HFFc6 (cell line): ENCODE measurements around the gene HECTD1. TPM values are rescaled to one million over a fixed set of nuclear protein-coding genes. Genes with fewer than 3 reads are reported as not detected.

Source experiments
- DNase-seq: peaks from one replicate; pipeline ENCODE4 v3.0.0-alpha.2; 2018
- H3K27ac Mint-ChIP-seq: 2 replicates; pipeline ENCODE4 v1.8.0; 2020; ENCODE audit warnings: mild to moderate bottlenecking, mixed read lengths
- H3K27me3 Mint-ChIP-seq: 2 replicates; pipeline ENCODE4 v1.8.0; 2021; ENCODE audit warnings: mild to moderate bottlenecking, moderate library complexity, mixed read lengths; ENCODE audit not compliant: insufficient read depth
- H3K36me3 Mint-ChIP-seq: 2 replicates; pipeline ENCODE4 v1.8.0; 2021; ENCODE audit warnings: low read depth, mixed read lengths
- H3K4me1 Mint-ChIP-seq: 2 replicates; pipeline ENCODE4 v1.8.0; 2020; ENCODE audit warnings: low read depth, mixed read lengths
- H3K4me3 Mint-ChIP-seq: 2 replicates; pipeline ENCODE4 v1.8.0; 2020; ENCODE audit warnings: mild to moderate bottlenecking, moderate library complexity, mixed read lengths
- H3K9me3 Mint-ChIP-seq: 2 replicates; pipeline ENCODE4 v1.8.0; 2020; ENCODE audit warnings: mild to moderate bottlenecking, mixed read lengths
- CTCF ChIP-seq: fragments of 200-600 bp; sonication (generic); IDR thresholded peaks from 2 replicates; pipeline ENCODE4 v1.5.0; 2021; ENCODE audit warnings: antibody characterized with exemption, mild to moderate bottlenecking
- total RNA-seq, 6 experiments: library from RNA; stranded (reverse); fragmentation: NEBNext Ultra II Directional; extraction: Animal tissue kit (Norgen Biotek cat#: 25700); gene quantifications; 2 replicates in 1 of 6; 3 replicates in 5 of 6; pipeline ENCODE4 v1.2.3, GENCODE V29; 2021

Gene HECTD1
- total RNA-seq, 6 experiments from 2014 or later, result 125 to 153 (median 145) TPM

GRCh38 chr14:31222834-31223233, 15.2 kb upstream of the HECTD1 start:
- Mint-ChIP-seq H3K4me3 (no peak overlapping the region), H3K4me1 (no peaks in the 10 kb centered on the region), H3K27ac (no peak overlapping the region), H3K36me3 (no peaks in the 10 kb centered on the region), H3K27me3 (no peaks in the 10 kb centered on the region; the same call in 1 of the 2 replicates), H3K9me3 (no peaks in the 10 kb centered on the region)
- DNase-seq, result no peak
- TF ChIP-seq CTCF, result no peak

- Mint-ChIP-seq H3K9me3 (no peaks in the 10 kb centered on the region), H3K4me3 (no peak overlapping the region), H3K27ac (no peak overlapping the region), H3K27me3 (no peaks in the 10 kb centered on the region; the same call in 1 of the 2 replicates), H3K36me3 (no peaks in the 10 kb centered on the region), H3K4me1 (no peaks in the 10 kb centered on the region)
- DNase-seq, result no peak
- no peak for TF ChIP-seq CTCF
These were observed 13.7 kb upstream of the HECTD1 start for GRCh38 chr14:31221266-31221665.

GRCh38 chr14:31219169-31219568, 11.6 kb upstream of the HECTD1 start:
- no peaks in the 10 kb centered on the region for H3K9me3 Mint-ChIP-seq

GRCh38 chr14:31216359-31216758, 8.8 kb upstream of the HECTD1 start:
- no peaks in the 10 kb centered on the region for H3K9me3 Mint-ChIP-seq
- no peaks in the 10 kb centered on the region; the same call in 1 of the 2 replicates for H3K27me3 Mint-ChIP-seq
- no peak for DNase-seq
- H3K4me1 Mint-ChIP-seq, result no peaks in the 10 kb centered on the region
- TF ChIP-seq CTCF, result no peak
- no peak overlapping the region for H3K27ac Mint-ChIP-seq
- H3K4me3 Mint-ChIP-seq, result no peak overlapping the region
- no peaks in the 10 kb centered on the region for H3K36me3 Mint-ChIP-seq

More at GRCh38 chr14:31219169-31219568, 11.6 kb upstream of the HECTD1 start:
- Mint-ChIP-seq H3K4me1 (no peaks in the 10 kb centered on the region), H3K4me3 (no peak overlapping the region), H3K27ac (no peak overlapping the region), H3K36me3 (no peaks in the 10 kb centered on the region), H3K27me3 (no peaks in the 10 kb centered on the region; the same call in 1 of the 2 replicates)
- TF ChIP-seq CTCF, result no peak
- DNase-seq, result no peak

GRCh38 chr14:31212893-31213292, 5.3 kb upstream of the HECTD1 start:
- no peak overlapping the region for H3K4me3 Mint-ChIP-seq
- H3K36me3 Mint-ChIP-seq, result no peaks in the 10 kb centered on the region
- H3K27ac Mint-ChIP-seq, result no peak overlapping the region
- TF ChIP-seq CTCF, result no peak
- H3K9me3 Mint-ChIP-seq, result no peaks in the 10 kb centered on the region
- DNase-seq, result no peak
- H3K4me1 Mint-ChIP-seq, result peaks cover 15% of the 10 kb centered on the region
- no peaks in the 10 kb centered on the region for H3K27me3 Mint-ChIP-seq

- H3K27ac Mint-ChIP-seq, result no peak overlapping the region
- H3K36me3 Mint-ChIP-seq, result peaks cover 14% of the 10 kb centered on the region
- no peak for DNase-seq
- no peak for TF ChIP-seq CTCF
- no peaks in the 10 kb centered on the region for H3K27me3 Mint-ChIP-seq
- H3K4me3 Mint-ChIP-seq, result no peak overlapping the region
- H3K9me3 Mint-ChIP-seq, result no peaks in the 10 kb centered on the region
- H3K4me1 Mint-ChIP-seq, result peaks cover 24% of the 10 kb centered on the region
These were observed 2.0 kb upstream of the HECTD1 start for GRCh38 chr14:31209605-31210004.
